Ascending aorta (tissue), 2 donors: Measurements from ENCODE around the gene KRAS. TPM values are rescaled to one million over a fixed set of nuclear protein-coding genes. Genes with fewer than 3 reads are reported as not detected.
"Not testable (repeated sequence)": the region's sequence is repeated elsewhere in the genome, so short reads cannot be mapped to it uniquely, and the experiment has no call there.

Experiments
- DNase-seq, 2 donors: peaks; one replicate each; pipeline ENCODE4 v3.0.0-alpha.2; 2019; ENCODE audit warnings: low spot score in 2 of 2
- H3K27ac ChIP-seq, 2 donors: fragments of 200-600 bp; sonication (generic); one replicate each; pipeline ENCODE4 v1.5.1; 2016 to 2017; ENCODE audit warnings: mild to moderate bottlenecking in 1 of 2
- H3K27me3 ChIP-seq: fragments of 200-600 bp; sonication (generic); one replicate; pipeline ENCODE4 v1.5.1; 2017
- H3K36me3 ChIP-seq, 2 donors: fragments of 200-600 bp; sonication (generic); one replicate each; pipeline ENCODE4 v1.5.1; 2016
- H3K4me1 ChIP-seq, 2 donors: fragments of 200-600 bp; sonication (generic); one replicate each; pipeline ENCODE4 v1.5.1; 2016 to 2017; ENCODE audit warnings: mild to moderate bottlenecking in 1 of 2
- H3K4me3 ChIP-seq, 2 donors: fragments of 200-600 bp; sonication (generic); one replicate each; pipeline ENCODE4 v1.5.1; 2016 to 2017; ENCODE audit warnings: mild to moderate bottlenecking in 1 of 2
- H3K9me3 ChIP-seq, 2 donors: fragments of 200-600 bp; sonication (generic); one replicate each; pipeline ENCODE4 v1.5.1; 2016
- CTCF ChIP-seq, 3 experiments: fragments of 200-600 bp in 2 of 3; fragments of 450-650 bp in 1 of 3; sonication (generic) in 2 of 3; IDR thresholded peaks; one replicate each; pipeline ENCODE4 v1.5.1; 2016 to 2019; ENCODE audit warnings: antibody characterized with exemption in 3 of 3, mild to moderate bottlenecking in 1 of 3, moderate library complexity in 1 of 3
- intact Hi-C: fragments of 100-400 bp; cut with DNase I; formaldehyde crosslinking; loops from one replicate; pipeline ENCODE4 v1.15.1; 2023
- total RNA-seq: library from RNA; depleted of rRNA; stranded (reverse); fragments of >200 nt; gene quantifications from one replicate; pipeline ENCODE4 v1.1.0, GENCODE V29; 2016

KRAS gene
- total RNA-seq, result 9.8 TPM

GRCh38 chr12:25250744-25251730 is at the start of gene KRAS:
KRAS (minus strand) TSS chr12:25250929.
- no peak for TF ChIP-seq CTCF (IDR thresholded peaks at IDR 0.05)
- no peaks in the 10 kb centered on the region for H3K27me3 ChIP-seq
- H3K9me3 ChIP-seq, result no peaks in the 10 kb centered on the region
- peak within 1 kb of the TSS; percentile 93 for H3K4me3 ChIP-seq
- peak within 1 kb of the TSS; percentile 94 to 96 for H3K27ac ChIP-seq
- peak; percentile 82 to 98 for DNase-seq
- intact Hi-C loops, result loop anchor here (1.0 to 10.0 kb wide), 6 partner anchors 56 to 1024 kb away; partner anchors contain the start of genes DNAI7, ETFRF1, RASSF8 and SSPN
- no peaks in the 10 kb centered on the region for H3K36me3 ChIP-seq
- peaks cover 2 to 4% of the 10 kb centered on the region in 2 donors for H3K4me1 ChIP-seq

- Histone ChIP-seq H3K36me3 (no peaks in the 10 kb centered on the region), H3K27ac (no peak overlapping the region), H3K4me1 (no peaks in the 10 kb centered on the region), H3K27me3 (no peaks in the 10 kb centered on the region), H3K4me3 (no peak overlapping the region), H3K9me3 (no peaks in the 10 kb centered on the region)
- no peak for DNase-seq
- intact Hi-C loops, result no loop called here
- TF ChIP-seq CTCF (IDR thresholded peaks at IDR 0.05), result no peak
Measured at GRCh38 chr12:25296381-25296780, 45.7 kb upstream of the KRAS start.

- no peaks in the 10 kb centered on the region for H3K9me3 ChIP-seq
- no peaks in the 10 kb centered on the region for H3K4me1 ChIP-seq
- H3K36me3 ChIP-seq, result no peaks in the 10 kb centered on the region
- H3K27me3 ChIP-seq, result no peaks in the 10 kb centered on the region
- no peak overlapping the region for H3K27ac ChIP-seq
- DNase-seq, result no peak
- no peak overlapping the region for H3K4me3 ChIP-seq
- no peak for TF ChIP-seq CTCF (IDR thresholded peaks at IDR 0.05)
- intact Hi-C loops, result no loop called here
Measured at GRCh38 chr12:25295361-25295760, 44.6 kb upstream of the KRAS start.

- Histone ChIP-seq H3K4me3 (no peak overlapping the region), H3K36me3 (no peaks in the 10 kb centered on the region), H3K4me1 (no peaks in the 10 kb centered on the region), H3K9me3 (no peaks in the 10 kb centered on the region), H3K27ac (no peak overlapping the region), H3K27me3 (no peaks in the 10 kb centered on the region)
- DNase-seq, result no peak
- TF ChIP-seq CTCF (IDR thresholded peaks at IDR 0.05), result no peak
- intact Hi-C loops, result no loop called here
Measured at GRCh38 chr12:25293653-25294052, 42.9 kb upstream of the KRAS start.

- H3K27me3 ChIP-seq, DNase-seq, H3K9me3 ChIP-seq, H3K4me3 ChIP-seq, intact Hi-C loops, H3K27ac ChIP-seq, H3K36me3 ChIP-seq, H3K4me1 ChIP-seq: not testable (repeated sequence)
Measured at GRCh38 chr12:25292810-25293221, 42.1 kb upstream of the KRAS start.

- no peak overlapping the region for H3K4me3 ChIP-seq
- H3K36me3 ChIP-seq, result no peaks in the 10 kb centered on the region
- H3K9me3 ChIP-seq, result no peaks in the 10 kb centered on the region
- intact Hi-C loops, result no loop called here
- no peak for TF ChIP-seq CTCF (IDR thresholded peaks at IDR 0.05)
- DNase-seq, result no peak
- no peak overlapping the region for H3K27ac ChIP-seq
- H3K4me1 ChIP-seq, result peaks cover 0 to 8% of the 10 kb centered on the region in 2 donors
- no peaks in the 10 kb centered on the region for H3K27me3 ChIP-seq
Measured at GRCh38 chr12:25287610-25288009, 36.9 kb upstream of the KRAS start.
